ENCODE data around the gene C6orf132. TPM values are rescaled to one million over a fixed set of nuclear protein-coding genes. Genes with fewer than 3 reads are reported as not detected.

Gene C6orf132
- total RNA-seq, 1 experiment from 2014 or later, result 48.4 TPM

GRCh38 chr6:42148058-42148457 is 5.6 kb upstream of the C6orf132 start:
- H3T11ph ChIP-seq (ENCODE audit: low read length), result no peak overlapping the region
- no peak overlapping the region for H4K8ac ChIP-seq (replicated peaks; ENCODE audit: insufficient read length, low read depth, low read length)
- H3K9me3 Mint-ChIP-seq, result no peaks in the 10 kb centered on the region
- H4K5ac ChIP-seq (ENCODE audit: insufficient read length, low read depth, low read length), result no peak overlapping the region
- no peak overlapping the region for H3K4me3 Mint-ChIP-seq
- peaks cover 32 to 37% of the 10 kb centered on the region in 2 experiments for H3K4me1 Mint-ChIP-seq
- no peak for DNase-seq
- H2BK120ac ChIP-seq (ENCODE audit: low read depth, low read length, poor library complexity, severe bottlenecking), result no peak overlapping the region
- no peak overlapping the region for H2AFZ ChIP-seq (ENCODE audit: low read length)
- peak overlapping the region in 1 of 3 experiments; percentile 22; a peak in 2 of 7 replicates for H3K27ac Mint-ChIP-seq
- no peak overlapping the region for H2BK15ac ChIP-seq (ENCODE audit: low read depth, low read length)
- no peak overlapping the region for H2BK20ac ChIP-seq (ENCODE audit: low read depth, low read length, poor library complexity, severe bottlenecking)
- H3K14ac ChIP-seq (ENCODE audit: insufficient read depth, low read length), result no peak overlapping the region
- H3K9ac ChIP-seq (ENCODE audit: extremely low read depth, insufficient read length, low read length), result no peak overlapping the region
- H3K4me1 ChIP-seq (ENCODE audit: insufficient read depth, low read length), result no peaks in the 10 kb centered on the region; the same call in 1 of the 2 replicates
- H3K4me2 ChIP-seq (ENCODE audit: insufficient read depth, insufficient read length, low read length), result no peak overlapping the region
- no peak overlapping the region for H2BK12ac ChIP-seq (ENCODE audit: insufficient read length, low read depth, low read length)
- H2BK5ac ChIP-seq (ENCODE audit: insufficient read length, low read length), result no peak overlapping the region
- H3K36me3 Mint-ChIP-seq (ENCODE audit: insufficient read depth in 1 of 3, low read depth in 3 of 3), result peaks cover 2 to 5% (median 2%) of the 10 kb centered on the region in 3 experiments; a peak in 4 of 7 replicates
- no peak overlapping the region for H3K4ac ChIP-seq (ENCODE audit: low read depth, low read length)
- no peak overlapping the region for H3K27ac ChIP-seq (ENCODE audit: insufficient read length, low read depth, low read length)
- H4K91ac ChIP-seq (ENCODE audit: insufficient read length, low read depth, low read length), result no peak overlapping the region
- no peaks in the 10 kb centered on the region for H3K9me3 ChIP-seq (ENCODE audit: control insufficient read depth, low read depth, low read length)
- H4K20me1 ChIP-seq (ENCODE audit: control insufficient read depth, insufficient read depth, insufficient read length), result no peaks in the 10 kb centered on the region
- H3K56ac ChIP-seq (ENCODE audit: insufficient read length, low read depth, low read length), result no peak overlapping the region
- H3K27me3 Mint-ChIP-seq (ENCODE audit: low read depth), result peaks cover 5% of the 10 kb centered on the region
- no peak for TF ChIP-seq CTCF (conservative IDR thresholded peaks at IDR 0.05)
- WGBS (ENCODE audit: extremely low coverage, insufficient read length, low lambda C conversion rate), result no CpG with 5 or more reads among the region's 3 CpGs
- no peak overlapping the region for H3K18ac ChIP-seq (ENCODE audit: insufficient read length, low read depth, low read length)
- no peaks in the 10 kb centered on the region for H3K79me2 ChIP-seq (ENCODE audit: insufficient read depth, low read length)
- H3K79me1 ChIP-seq (ENCODE audit: insufficient read depth, low read depth, low read length, poor library complexity, severe bottlenecking), result no peaks in the 10 kb centered on the region
- H3K23ac ChIP-seq (ENCODE audit: insufficient read length, low read depth, low read length), result no peak overlapping the region
- no peaks in the 10 kb centered on the region for H3K27me3 ChIP-seq (ENCODE audit: insufficient read depth, low read length)
- H3K23me2 ChIP-seq (ENCODE audit: insufficient read length, low read depth, low read length, poor library complexity, severe bottlenecking), result no peaks in the 10 kb centered on the region
- no peak overlapping the region for H2AK5ac ChIP-seq (ENCODE audit: insufficient read length, low read length)
